ENCODE measurements around the gene TIMP2.

GRCh38 chr17:78822552-78822951 is 102.6 kb downstream of the TIMP2 start:
- no peak for TF ChIP-seq CTCF (IDR thresholded peaks at IDR 0.05)
- no peak for TF ChIP-seq POLR2A (IDR thresholded peaks at IDR 0.05)
- TF ChIP-seq EP300 (IDR thresholded peaks at IDR 0.05) = peak in 1 of 2 donors; percentile 61

Measured in tibial nerve (tissue), 4 donors.